Measurements from ENCODE around the gene MTFR1L.

Gene MTFR1L

GRCh38 chr1:25780318-25781129, 39.2 kb upstream of the MTFR1L start:
- Histone ChIP-seq H3K36me3 (peaks cover 0 to 28% (median 25%) of the 10 kb centered on the region in 3 donors), H3K4me3 (no peak overlapping the region), H3K27me3 (no peaks in the 10 kb centered on the region), H3K9me3 (no peaks in the 10 kb centered on the region), H3K27ac (no peak overlapping the region), H3K4me1 (peaks cover 0 to 4% (median 1%) of the 10 kb centered on the region in 4 donors)
- intact Hi-C loops (cut with DNase I; ENCODE audit: low total_unique reads): no loop called here
- DNase-seq: no peak
- no peak for TF ChIP-seq CTCF (IDR thresholded peaks at IDR 0.05)

GRCh38 chr1:25781130-25781433, 38.7 kb upstream of the MTFR1L start:
- Histone ChIP-seq H3K27me3 (no peaks in the 10 kb centered on the region), H3K27ac (no peak overlapping the region), H3K36me3 (peaks cover 0 to 28% (median 25%) of the 10 kb centered on the region in 3 donors), H3K4me3 (no peak overlapping the region), H3K4me1 (peaks cover 0 to 9% (median 2%) of the 10 kb centered on the region in 4 donors), H3K9me3 (no peaks in the 10 kb centered on the region)
- intact Hi-C loops (cut with DNase I; ENCODE audit: low total_unique reads): no loop called here
- no peak for DNase-seq
- TF ChIP-seq CTCF (IDR thresholded peaks at IDR 0.05): no peak

- H3K27ac ChIP-seq: no peak overlapping the region
- no peak for TF ChIP-seq CTCF (IDR thresholded peaks at IDR 0.05)
- H3K9me3 ChIP-seq: no peaks in the 10 kb centered on the region
- intact Hi-C loops (cut with DNase I; ENCODE audit: low total_unique reads): no loop called here
- H3K4me3 ChIP-seq: no peak overlapping the region
- DNase-seq: no peak
- peaks cover 0 to 25% (median 17%) of the 10 kb centered on the region in 4 donors for H3K4me1 ChIP-seq
- no peaks in the 10 kb centered on the region for H3K27me3 ChIP-seq
- peaks cover 0 to 28% (median 22%) of the 10 kb centered on the region in 3 donors for H3K36me3 ChIP-seq
Observed at GRCh38 chr1:25782608-25783201, 37.0 kb upstream of the MTFR1L start.

GRCh38 chr1:25784575-25785051, 35.1 kb upstream of the MTFR1L start:
- no peak for TF ChIP-seq CTCF (IDR thresholded peaks at IDR 0.05)
- peaks cover 0 to 14% (median 10%) of the 10 kb centered on the region in 3 donors for H3K36me3 ChIP-seq
- H3K9me3 ChIP-seq: no peaks in the 10 kb centered on the region
- intact Hi-C loops (cut with DNase I; ENCODE audit: low total_unique reads): no loop called here
- no peak for DNase-seq
- H3K4me3 ChIP-seq: no peak overlapping the region
- H3K4me1 ChIP-seq: peaks cover 0 to 31% (median 17%) of the 10 kb centered on the region in 4 donors
- H3K27me3 ChIP-seq: no peaks in the 10 kb centered on the region
- H3K27ac ChIP-seq: no peak overlapping the region

- no peaks in the 10 kb centered on the region for H3K9me3 ChIP-seq
- peaks cover 0 to 31% (median 17%) of the 10 kb centered on the region in 4 donors for H3K4me1 ChIP-seq
- TF ChIP-seq CTCF (IDR thresholded peaks at IDR 0.05): no peak
- no peak overlapping the region for H3K4me3 ChIP-seq
- peak overlapping the region in 1 of 2 donors; percentile 46 for H3K27ac ChIP-seq
- intact Hi-C loops (cut with DNase I; ENCODE audit: low total_unique reads): no loop called here
- H3K27me3 ChIP-seq: no peaks in the 10 kb centered on the region
- H3K36me3 ChIP-seq: peaks cover 0 to 14% (median 10%) of the 10 kb centered on the region in 3 donors
- no peak for DNase-seq
Observed at GRCh38 chr1:25785333-25786067, 34.3 kb upstream of the MTFR1L start.

Data from tibial artery (tissue), 4 donors.